DND-41 (cell line): ENCODE results near the gene IL4I1.

Source experiments
- ATAC-seq: fragments of 200-7000 bp; cut with Tn5 transposase; 3 replicates; pipeline ENCODE4 v1.9.1; 2021; ENCODE audit warnings: low read depth; ENCODE audit not compliant: insufficient read depth
- DNase-seq: peaks from one replicate; pipeline ENCODE4 v3.0.0-alpha.2; 2020
- H2AFZ ChIP-seq: 2 replicates; pipeline ENCODE4 v1.6.0; 2012; ENCODE audit warnings: low read depth, low read length
- H3K27ac ChIP-seq: 2 replicates; pipeline ENCODE4 v1.5.1; 2012; ENCODE audit warnings: low read length, inconsistent platforms
- H3K27me3 ChIP-seq: fragments of 200-600 bp; sonication (generic); 2 replicates; pipeline ENCODE4 v1.6.0; 2012; ENCODE audit warnings: low read length, mild to moderate bottlenecking, inconsistent platforms; ENCODE audit not compliant: insufficient read depth, poor library complexity
- H3K36me3 ChIP-seq: 2 replicates; pipeline ENCODE4 v1.5.1; 2012; ENCODE audit warnings: low read length, inconsistent platforms; ENCODE audit not compliant: insufficient read depth
- H3K4me1 ChIP-seq: 2 replicates; pipeline ENCODE4 v1.5.1; 2012; ENCODE audit warnings: mild to moderate bottlenecking, low read length; ENCODE audit not compliant: insufficient read depth
- H3K4me2 ChIP-seq: 2 replicates; pipeline ENCODE4 v1.6.0; 2012; ENCODE audit warnings: mild to moderate bottlenecking, moderate library complexity, low read length, inconsistent platforms; ENCODE audit not compliant: insufficient read depth
- H3K4me3 ChIP-seq, 2 experiments: fragments of 200-600 bp in 1 of 2; shearing (Covaris generic) in 1 of 2; 2 replicates each; pipeline ENCODE4 v1.5.1; 2012 to 2016; ENCODE audit warnings: inconsistent platforms in 2 of 2, low read length in 2 of 2, mild to moderate bottlenecking in 2 of 2, low read depth in 1 of 2, moderate library complexity in 1 of 2
- H3K79me2 ChIP-seq: 2 replicates; pipeline ENCODE4 v1.6.0; 2012; ENCODE audit warnings: low read length, inconsistent platforms; ENCODE audit not compliant: insufficient read depth
- H3K9ac ChIP-seq: 2 replicates; pipeline ENCODE4 v1.6.0; 2012; ENCODE audit warnings: low read depth, mild to moderate bottlenecking, inconsistent platforms, low read length, moderate library complexity
- H3K9me3 ChIP-seq: 2 replicates; pipeline ENCODE4 v1.5.1; 2012; ENCODE audit warnings: low read length, moderate library complexity, mild to moderate bottlenecking, inconsistent platforms; ENCODE audit not compliant: insufficient read depth, severe bottlenecking
- H4K20me1 ChIP-seq: 2 replicates; pipeline ENCODE4 v1.6.0; 2012; ENCODE audit warnings: low read length; ENCODE audit not compliant: insufficient read depth
- EZH2 ChIP-seq: IDR thresholded peaks from 3 replicates; pipeline ENCODE4 v1.6.1; 2012; ENCODE audit warnings: borderline replicate concordance, low read depth, mild to moderate bottlenecking, moderate library complexity, low read length, inconsistent platforms; ENCODE audit not compliant: severe bottlenecking
- TF ChIP-seq, protein P1 (sequence below): IDR thresholded peaks from 2 replicates; pipeline ENCODE4 v1.5.1; 2012; ENCODE audit warnings: borderline replicate concordance, low read length, moderate library complexity, mild to moderate bottlenecking; ENCODE audit not compliant: poor library complexity, severe bottlenecking; ENCODE audit errors: extremely low read depth

The IL4I1 gene

DNA sequence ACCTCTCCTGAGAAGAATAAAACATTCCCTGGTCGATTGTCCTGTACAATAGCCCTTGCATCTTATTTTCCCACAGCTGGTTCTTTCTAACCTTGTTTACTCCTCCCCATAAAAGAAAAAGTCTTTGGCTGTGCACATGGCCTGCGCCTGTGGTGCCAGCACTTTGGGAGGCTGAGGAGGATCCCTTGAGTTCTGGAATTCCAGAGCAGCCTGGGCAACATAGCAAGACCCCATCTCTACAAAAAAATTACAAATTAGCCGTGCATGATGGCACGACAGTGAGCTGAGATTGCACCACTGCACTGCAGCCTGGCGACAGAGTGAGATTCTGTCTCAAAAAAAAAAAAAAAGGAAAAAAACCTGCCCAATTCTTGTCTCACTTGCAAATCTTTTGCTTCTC, 39.9 kb upstream of the IL4I1 start:
- no peak for DNase-seq
- TF ChIP-seq EZH2 = no peak

DNA sequence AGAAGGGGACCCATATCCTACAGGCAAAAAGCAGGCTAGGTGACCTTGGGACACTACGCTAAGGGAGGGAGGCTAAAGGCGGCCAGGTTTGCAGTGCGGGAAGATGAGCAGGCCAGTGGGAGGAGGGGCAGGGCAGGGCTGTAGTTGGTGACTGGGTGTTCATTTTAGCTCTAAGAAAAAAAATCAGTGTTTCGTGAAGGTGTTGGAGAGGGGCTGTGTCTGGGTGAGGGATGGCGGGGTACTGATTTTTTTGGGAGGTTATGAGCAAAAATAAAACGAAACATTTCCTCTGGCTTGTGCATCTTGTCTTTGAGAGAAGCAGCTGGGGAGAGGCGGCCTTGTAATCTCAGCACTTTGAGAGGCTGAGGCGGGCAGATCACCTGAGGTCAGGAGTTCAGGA, 37.0 kb upstream of the IL4I1 start:
- Histone ChIP-seq H3K4me1 (peaks cover 36% of the 10 kb centered on the region), H3K79me2 (peaks cover 49% of the 10 kb centered on the region), H3K36me3 (peaks cover 42% of the 10 kb centered on the region), H3K4me3 (no peak overlapping the region), H3K9me3 (no peaks in the 10 kb centered on the region), H3K9ac (no peak overlapping the region), H4K20me1 (peaks cover 40% of the 10 kb centered on the region), H3K27ac (no peak overlapping the region), H2AFZ (no peak overlapping the region), H3K27me3 (no peaks in the 10 kb centered on the region), H3K4me2 (peak overlapping the region; percentile 49; the same call in 1 of the 2 replicates)
- ATAC-seq = no peak
- TF ChIP-seq, protein P1, sequence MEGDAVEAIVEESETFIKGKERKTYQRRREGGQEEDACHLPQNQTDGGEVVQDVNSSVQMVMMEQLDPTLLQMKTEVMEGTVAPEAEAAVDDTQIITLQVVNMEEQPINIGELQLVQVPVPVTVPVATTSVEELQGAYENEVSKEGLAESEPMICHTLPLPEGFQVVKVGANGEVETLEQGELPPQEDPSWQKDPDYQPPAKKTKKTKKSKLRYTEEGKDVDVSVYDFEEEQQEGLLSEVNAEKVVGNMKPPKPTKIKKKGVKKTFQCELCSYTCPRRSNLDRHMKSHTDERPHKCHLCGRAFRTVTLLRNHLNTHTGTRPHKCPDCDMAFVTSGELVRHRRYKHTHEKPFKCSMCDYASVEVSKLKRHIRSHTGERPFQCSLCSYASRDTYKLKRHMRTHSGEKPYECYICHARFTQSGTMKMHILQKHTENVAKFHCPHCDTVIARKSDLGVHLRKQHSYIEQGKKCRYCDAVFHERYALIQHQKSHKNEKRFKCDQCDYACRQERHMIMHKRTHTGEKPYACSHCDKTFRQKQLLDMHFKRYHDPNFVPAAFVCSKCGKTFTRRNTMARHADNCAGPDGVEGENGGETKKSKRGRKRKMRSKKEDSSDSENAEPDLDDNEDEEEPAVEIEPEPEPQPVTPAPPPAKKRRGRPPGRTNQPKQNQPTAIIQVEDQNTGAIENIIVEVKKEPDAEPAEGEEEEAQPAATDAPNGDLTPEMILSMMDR = no peak
- TF ChIP-seq EZH2 = no peak
- DNase-seq = no peak

More for the DNA sequence above, 39.9 kb upstream of the IL4I1 start:
- H3K9me3 ChIP-seq = no peaks in the 10 kb centered on the region
- no peak overlapping the region for H3K9ac ChIP-seq
- no peak overlapping the region for H2AFZ ChIP-seq
- ATAC-seq = no peak
- H3K27ac ChIP-seq = no peak overlapping the region
- peaks cover 25% of the 10 kb centered on the region; the same call in 1 of the 2 replicates for H4K20me1 ChIP-seq
- H3K36me3 ChIP-seq = peaks cover 19% of the 10 kb centered on the region
- no peak overlapping the region for H3K4me2 ChIP-seq
- no peaks in the 10 kb centered on the region for H3K27me3 ChIP-seq
- H3K79me2 ChIP-seq = peaks cover 20% of the 10 kb centered on the region
- peaks cover 17% of the 10 kb centered on the region; the same call in 1 of the 2 replicates for H3K4me1 ChIP-seq
- H3K4me3 ChIP-seq = no peak overlapping the region

DNA sequence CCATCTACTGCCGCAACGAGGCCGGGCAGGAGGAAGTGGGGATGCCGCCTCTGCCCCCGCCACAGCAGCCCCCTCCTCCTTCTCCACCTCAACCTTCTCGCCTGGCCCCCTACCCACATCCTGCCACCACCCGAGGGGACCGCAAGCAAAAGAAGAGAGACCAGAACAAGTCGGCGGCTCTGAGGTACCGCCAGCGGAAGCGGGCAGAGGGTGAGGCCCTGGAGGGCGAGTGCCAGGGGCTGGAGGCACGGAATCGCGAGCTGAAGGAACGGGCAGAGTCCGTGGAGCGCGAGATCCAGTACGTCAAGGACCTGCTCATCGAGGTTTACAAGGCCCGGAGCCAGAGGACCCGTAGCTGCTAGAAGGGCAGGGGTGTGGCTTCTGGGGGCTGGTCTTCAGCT, 36.0 kb upstream of the IL4I1 start:
- Histone ChIP-seq H3K9me3 (no peaks in the 10 kb centered on the region), H3K27ac (no peak overlapping the region), H3K27me3 (no peaks in the 10 kb centered on the region), H3K9ac (no peak overlapping the region), H3K4me1 (peaks cover 42% of the 10 kb centered on the region), H4K20me1 (peaks cover 44% of the 10 kb centered on the region), H3K36me3 (peaks cover 50% of the 10 kb centered on the region), H3K4me3 (peak overlapping the region in 1 of 2 experiments; percentile 38; a peak in 1 of 4 replicates), H2AFZ (no peak overlapping the region), H3K79me2 (peaks cover 58% of the 10 kb centered on the region), H3K4me2 (peak overlapping the region; percentile 49; the same call in 1 of the 2 replicates)
- peak; percentile 78 for DNase-seq
- TF ChIP-seq, protein P1 = no peak
- TF ChIP-seq EZH2 = no peak
- ATAC-seq = peak; percentile 12; the same call in 2 of the 3 replicates

DNA sequence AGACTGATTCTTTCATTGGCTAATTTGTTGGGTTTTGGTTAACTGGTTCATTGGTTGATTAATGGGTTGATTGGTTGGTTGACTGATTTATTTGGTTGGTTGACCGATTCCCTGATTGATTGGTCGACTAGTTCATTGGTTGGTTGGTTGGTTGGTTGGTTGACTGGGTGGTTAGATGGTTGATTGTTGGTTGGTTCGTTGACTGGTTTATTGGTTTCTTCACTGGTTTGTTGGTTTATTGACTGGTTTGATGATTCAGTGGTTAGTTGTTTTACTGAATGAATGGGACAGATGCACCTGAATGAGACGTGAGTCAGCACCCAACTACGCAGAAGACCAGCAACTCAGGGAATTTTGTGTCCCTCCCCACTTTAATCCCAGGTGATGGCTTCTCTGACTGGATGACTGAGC, 35.4 kb upstream of the IL4I1 start:
- Histone ChIP-seq H3K36me3 (peaks cover 57% of the 10 kb centered on the region), H3K4me3 (peak overlapping the region in 1 of 2 experiments; percentile 97; a peak in 1 of 4 replicates), H3K9ac (no peak overlapping the region), H4K20me1 (peaks cover 50% of the 10 kb centered on the region), H3K79me2 (peaks cover 65% of the 10 kb centered on the region), H3K27me3 (no peaks in the 10 kb centered on the region), H2AFZ (no peak overlapping the region), H3K4me2 (peak overlapping the region; percentile 76; the same call in 1 of the 2 replicates), H3K9me3 (no peaks in the 10 kb centered on the region), H3K27ac (no peak overlapping the region), H3K4me1 (peaks cover 46% of the 10 kb centered on the region)
- DNase-seq (no peak), ATAC-seq (no peak)
- no peak for TF ChIP-seq EZH2
- TF ChIP-seq, protein P1 = no peak
